Tibial nerve (tissue), 4 donors: Measurements from ENCODE around the gene CCDC88B.

Source experiments
- EP300 ChIP-seq, 2 donors: sonication (generic); formaldehyde crosslinking; IDR thresholded peaks; one replicate each; pipeline ENCODE4 v1.6.1; 2017; ENCODE audit warnings: antibody characterized with exemption in 2 of 2, mild to moderate bottlenecking in 1 of 2
- POLR2A ChIP-seq, 2 donors: fragments of 450-650 bp; IDR thresholded peaks; one replicate each; pipeline ENCODE4 v1.6.1; 2017; ENCODE audit warnings: antibody characterized with exemption in 2 of 2, mild to moderate bottlenecking in 2 of 2, moderate library complexity in 2 of 2
- TF ChIP-seq, protein P1 (sequence below), 5 experiments: fragments of 200-600 bp in 3 of 5; fragments of 450-650 bp in 2 of 5; sonication (generic) in 3 of 5; IDR thresholded peaks; one replicate each; pipeline ENCODE4 v1.5.1; 2016 to 2019; ENCODE audit warnings: antibody characterized with exemption in 5 of 5, mild to moderate bottlenecking in 3 of 5, moderate library complexity in 2 of 5

GRCh38 chr11:64364911-64365310 lies 24.9 kb downstream of the CCDC88B start:
- TF ChIP-seq, protein P1, sequence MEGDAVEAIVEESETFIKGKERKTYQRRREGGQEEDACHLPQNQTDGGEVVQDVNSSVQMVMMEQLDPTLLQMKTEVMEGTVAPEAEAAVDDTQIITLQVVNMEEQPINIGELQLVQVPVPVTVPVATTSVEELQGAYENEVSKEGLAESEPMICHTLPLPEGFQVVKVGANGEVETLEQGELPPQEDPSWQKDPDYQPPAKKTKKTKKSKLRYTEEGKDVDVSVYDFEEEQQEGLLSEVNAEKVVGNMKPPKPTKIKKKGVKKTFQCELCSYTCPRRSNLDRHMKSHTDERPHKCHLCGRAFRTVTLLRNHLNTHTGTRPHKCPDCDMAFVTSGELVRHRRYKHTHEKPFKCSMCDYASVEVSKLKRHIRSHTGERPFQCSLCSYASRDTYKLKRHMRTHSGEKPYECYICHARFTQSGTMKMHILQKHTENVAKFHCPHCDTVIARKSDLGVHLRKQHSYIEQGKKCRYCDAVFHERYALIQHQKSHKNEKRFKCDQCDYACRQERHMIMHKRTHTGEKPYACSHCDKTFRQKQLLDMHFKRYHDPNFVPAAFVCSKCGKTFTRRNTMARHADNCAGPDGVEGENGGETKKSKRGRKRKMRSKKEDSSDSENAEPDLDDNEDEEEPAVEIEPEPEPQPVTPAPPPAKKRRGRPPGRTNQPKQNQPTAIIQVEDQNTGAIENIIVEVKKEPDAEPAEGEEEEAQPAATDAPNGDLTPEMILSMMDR (IDR thresholded peaks at IDR 0.05): no peak
- TF ChIP-seq EP300 (IDR thresholded peaks at IDR 0.05) (no peak), POLR2A (IDR thresholded peaks at IDR 0.05) (no peak)
